HEK293 (cell line): ENCODE results near the gene TRPC4.

Experiments used
- REST ChIP-seq: fragments of 450-650 bp; formaldehyde crosslinking; IDR thresholded peaks from 2 replicates; pipeline ENCODE4 v1.5.1; 2016; ENCODE audit warnings: missing biosample characterization, missing genetic modification characterization
- ZNF473 ChIP-seq: fragments of 450-650 bp; formaldehyde crosslinking; IDR thresholded peaks from 2 replicates; pipeline ENCODE4 v1.5.1; 2017; ENCODE audit warnings: missing biosample characterization, missing genetic modification characterization
- ZNF677 ChIP-seq: fragments of 450-650 bp; IDR thresholded peaks from 2 replicates; pipeline ENCODE4 v1.5.0; 2018; ENCODE audit warnings: missing biosample characterization, mild to moderate bottlenecking, missing genetic modification characterization, moderate library complexity

DNA sequence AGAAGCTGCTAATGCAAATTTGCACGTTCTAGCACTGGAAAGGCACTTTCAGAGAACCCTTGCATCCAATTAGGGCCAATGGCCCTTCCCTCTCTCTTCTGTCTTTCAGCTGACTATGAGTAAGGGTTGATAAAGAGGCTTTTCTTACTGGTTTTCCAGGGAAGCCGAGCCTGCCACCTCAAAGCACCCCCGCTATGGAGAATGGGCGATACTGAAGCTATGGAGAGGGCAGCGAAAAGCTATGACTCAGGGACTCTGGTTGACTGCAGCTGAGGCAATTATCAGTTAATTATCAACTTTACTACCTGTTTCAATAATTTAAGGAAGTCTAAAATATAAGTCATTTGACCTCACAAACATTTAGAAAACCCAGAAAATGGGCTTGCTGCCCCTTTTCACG is 115.8 kb downstream of the TRPC4 start:
- TF ChIP-seq ZNF473: no peak
- no peak for TF ChIP-seq ZNF677
- no peak for TF ChIP-seq REST (tag by site-specific recombination)
